Adipose tissue (tissue), 3 donors: ENCODE results near the gene ADTRP. TPM values are rescaled to one million over a fixed set of nuclear protein-coding genes. Genes with fewer than 3 reads are reported as not detected.

Source experiments
- H3K27ac ChIP-seq: one replicate; pipeline ENCODE4 v1.5.1; 2013; ENCODE audit warnings: low read depth, low read length
- WGBS, 3 donors: extraction: QIAGEN DNeasy Blood & Tissue Kit; methylation state at CpG; one replicate each; pipeline ENCODE4 v1.1.7; 2013; 5-methylcytosine and 5-hydroxymethylcytosine counted together
- polyA plus RNA-seq, 3 donors: library from polyadenylated mRNA; stranded (reverse); fragments of 200-250 nt; gene quantifications; one replicate each; pipeline ENCODE4 v1.2.3, GENCODE V29; 2013
- donor health status: healthy with polysubstance abuse.
- donor health status: Bipolar disorder and iron deficiency.
- donor health status: healthy.

Gene ADTRP
- polyA plus RNA-seq, 3 donors = 0.18 to 2.3 (median 1.1) TPM

GRCh38 chr6:11766043-11766442 lies 12.6 kb downstream of the ADTRP start:
- no peak overlapping the region for H3K27ac ChIP-seq
- WGBS, 3 donors = 34 to 67% (median 56%) methylated on average over 2 of the region's 2 CpGs

- H3K27ac ChIP-seq = no peak overlapping the region
- 91 to 100% (median 94%) methylated on average over 1 of the region's 1 CpG for WGBS, 3 donors
Observed at GRCh38 chr6:11764250-11764604, 14.4 kb downstream of the ADTRP start.

GRCh38 chr6:11763460-11764249 lies 14.9 kb downstream of the ADTRP start:
- no peak overlapping the region for H3K27ac ChIP-seq
- WGBS, 3 donors = 74 to 93% (median 88%) methylated on average over 4 of the region's 4 CpGs

- WGBS, 3 donors = 37 to 79% (median 75%) methylated on average over 4 of the region's 4 CpGs
- H3K27ac ChIP-seq = no peak overlapping the region
Observed at GRCh38 chr6:11762794-11763459, 15.7 kb downstream of the ADTRP start.

GRCh38 chr6:11761744-11762620 lies 16.6 kb downstream of the ADTRP start:
- H3K27ac ChIP-seq = no peak overlapping the region
- WGBS, 3 donors = 60 to 94% (median 92%) methylated on average over 4 of the region's 4 CpGs

GRCh38 chr6:11760015-11760473 lies 18.6 kb downstream of the ADTRP start:
- 31 to 61% (median 57%) methylated on average over 6 of the region's 6 CpGs for WGBS, 3 donors
- H3K27ac ChIP-seq = no peak overlapping the region

- H3K27ac ChIP-seq = no peak overlapping the region
- WGBS, 3 donors = 79 to 90% (median 81%) methylated on average over 4 of the region's 4 CpGs
Observed at GRCh38 chr6:11758878-11759277, 19.7 kb downstream of the ADTRP start.

GRCh38 chr6:11756726-11757125 lies 21.9 kb downstream of the ADTRP start:
- no peak overlapping the region for H3K27ac ChIP-seq
- WGBS, 3 donors = 91 to 97% (median 95%) methylated on average over 1 of the region's 1 CpG

GRCh38 chr6:11756292-11756691 lies 22.3 kb downstream of the ADTRP start:
- 94 to 95% (median 95%) methylated on average over 2 of the region's 2 CpGs for WGBS, 3 donors
- H3K27ac ChIP-seq = no peak overlapping the region

- no peak overlapping the region for H3K27ac ChIP-seq
- 62 to 95% (median 75%) methylated on average over 1 of the region's 1 CpG for WGBS, 3 donors
Observed at GRCh38 chr6:11755725-11756124, 22.9 kb downstream of the ADTRP start.

- 60 to 82% (median 67%) methylated on average over 7 of the region's 7 CpGs for WGBS, 3 donors
- H3K27ac ChIP-seq = no peak overlapping the region
Observed at GRCh38 chr6:11754625-11755271, 23.9 kb downstream of the ADTRP start.

- WGBS, 3 donors = 92 to 96% (median 94%) methylated on average over 4 of the region's 4 CpGs
- no peak overlapping the region for H3K27ac ChIP-seq
Observed at GRCh38 chr6:11753798-11754197, 24.8 kb downstream of the ADTRP start.

GRCh38 chr6:11752360-11752759 lies 26.2 kb downstream of the ADTRP start:
- WGBS, 3 donors = 72 to 89% (median 83%) methylated on average over 1 of the region's 1 CpG
- H3K27ac ChIP-seq = no peak overlapping the region

GRCh38 chr6:11750682-11751081 lies 27.9 kb downstream of the ADTRP start:
- WGBS, 3 donors = 33 to 67% (median 67%) methylated on average over 7 of the region's 7 CpGs
- no peak overlapping the region for H3K27ac ChIP-seq

- no peak overlapping the region for H3K27ac ChIP-seq
- WGBS, 3 donors = 80 to 95% (median 84%) methylated on average over 7 of the region's 7 CpGs
Observed at GRCh38 chr6:11748591-11749210, 29.9 kb downstream of the ADTRP start.

- WGBS, 3 donors = 85 to 94% (median 86%) methylated on average over 3 of the region's 3 CpGs
Observed at GRCh38 chr6:11747021-11747420, 31.6 kb downstream of the ADTRP start.

GRCh38 chr6:11744753-11745152 lies 33.9 kb downstream of the ADTRP start:
- H3K27ac ChIP-seq = no peak overlapping the region
- 26 to 48% (median 47%) methylated on average over 3 of the region's 3 CpGs for WGBS, 3 donors

More at GRCh38 chr6:11747021-11747420, 31.6 kb downstream of the ADTRP start:
- H3K27ac ChIP-seq = no peak overlapping the region

- H3K27ac ChIP-seq = no peak overlapping the region
- WGBS, 3 donors = 76 to 88% (median 86%) methylated on average over 1 of the region's 1 CpG
Observed at GRCh38 chr6:11744101-11744500, 34.5 kb downstream of the ADTRP start.
